Gastroesophageal sphincter (tissue), 4 donors: Measurements from ENCODE around the gene ABCF1. TPM values are rescaled to one million over a fixed set of nuclear protein-coding genes. Genes with fewer than 3 reads are reported as not detected.
A peak's percentile ranks its signal among the peaks of the same experiment; 100 is the strongest.

ENCODE experiments used
- ATAC-seq: fragments of 150-250 bp; one replicate; pipeline ENCODE4 v1.9.1; 2016; ENCODE audit warnings: mild to moderate bottlenecking, moderate library complexity
- H3K27ac ChIP-seq, 4 donors: fragments of 200-600 bp; sonication (generic) in 3 of 4; 1 replicate in 3 of 4; 2 replicates in 1 of 4; pipeline ENCODE4 v1.5.1; 2016 to 2019
- H3K27me3 ChIP-seq: fragments of 200-600 bp; sonication (generic); one replicate; pipeline ENCODE4 v1.5.1; 2019
- H3K36me3 ChIP-seq, 2 donors: fragments of 200-600 bp; sonication (generic); one replicate each; pipeline ENCODE4 v1.5.1; 2019; ENCODE audit warnings: control low read depth in 1 of 2
- H3K4me1 ChIP-seq, 3 donors: fragments of 200-600 bp; sonication (generic); 1 replicate in 2 of 3; 2 replicates in 1 of 3; pipeline ENCODE4 v1.5.1; 2016 to 2019; ENCODE audit warnings: control low read depth in 2 of 3
- H3K4me3 ChIP-seq, 2 donors: fragments of 200-600 bp; sonication (generic); one replicate each; pipeline ENCODE4 v1.5.1; 2019; ENCODE audit warnings: mild to moderate bottlenecking in 1 of 2, moderate library complexity in 1 of 2
- H3K9me3 ChIP-seq, 3 donors: fragments of 200-600 bp; sonication (generic); one replicate each; pipeline ENCODE4 v1.5.1; 2017 to 2019; ENCODE audit warnings: control low read depth in 2 of 3
- CTCF ChIP-seq, 4 experiments: fragments of 200-600 bp in 2 of 4; fragments of 450-650 bp in 2 of 4; sonication (generic) in 1 of 4; IDR thresholded peaks; one replicate each; pipeline ENCODE4 v1.5.1; 2017 to 2019; ENCODE audit warnings: antibody characterized with exemption in 4 of 4, mild to moderate bottlenecking in 2 of 4, moderate library complexity in 2 of 4
- EP300 ChIP-seq: sonication (generic); formaldehyde crosslinking; IDR thresholded peaks from one replicate; pipeline ENCODE4 v1.6.1; 2017; ENCODE audit warnings: antibody characterized with exemption, mild to moderate bottlenecking
- POLR2A ChIP-seq, 2 donors: fragments of 450-650 bp; IDR thresholded peaks; one replicate each; pipeline ENCODE4 v1.6.1; 2017; ENCODE audit warnings: antibody characterized with exemption in 2 of 2, mild to moderate bottlenecking in 2 of 2, moderate library complexity in 1 of 2
- POLR2AphosphoS5 ChIP-seq: sonication (generic); formaldehyde crosslinking; IDR thresholded peaks from one replicate; pipeline ENCODE4 v1.6.1; 2017; ENCODE audit warnings: antibody characterized with exemption
- WGBS, 2 donors: methylation state at CpG; one replicate each; pipeline ENCODE4 v1.1.5; 2018; ENCODE audit warnings: low coverage in 1 of 2; 5-methylcytosine and 5-hydroxymethylcytosine counted together
- total RNA-seq, 4 donors: library from RNA; depleted of rRNA; stranded (reverse); fragments of >200 nt; gene quantifications; one replicate each; pipeline ENCODE4 v1.1.0, GENCODE V29; 2016

Gene ABCF1
- total RNA-seq, 4 donors from 2014 or later, result 42.8 to 63.6 (median 47.4) TPM

DNA sequence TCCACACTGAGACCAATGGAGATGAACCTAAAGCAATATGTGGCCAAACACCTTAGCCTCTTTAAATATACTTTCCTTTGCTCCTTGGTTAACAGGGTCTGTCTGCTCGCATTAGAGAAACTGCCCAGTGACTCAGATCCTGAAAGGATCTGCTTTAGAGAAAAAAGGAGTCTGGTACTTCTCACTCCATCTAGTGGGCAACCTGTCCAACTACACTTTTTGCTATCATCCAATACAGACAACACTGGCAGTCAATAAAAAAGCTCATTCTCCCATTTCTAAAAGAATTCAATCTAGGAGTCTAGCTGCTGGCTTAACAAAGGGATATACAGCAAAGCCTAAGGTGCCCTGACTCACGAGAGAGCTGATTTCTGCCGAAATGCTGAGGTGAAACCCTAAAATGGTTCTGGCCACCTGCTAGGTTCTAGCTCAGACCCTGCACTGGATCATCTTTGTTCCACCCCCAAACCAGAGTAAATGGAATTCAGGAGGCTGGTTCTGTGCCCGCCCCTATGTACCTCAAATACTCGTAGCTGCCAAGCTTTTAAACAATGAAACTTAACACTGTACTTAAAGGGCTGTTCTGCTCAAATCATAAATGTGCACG, 26.5 kb upstream of the ABCF1 start:
- Histone ChIP-seq H3K27me3 (no peaks in the 10 kb centered on the region), H3K27ac (peak overlapping the region in 2 of 4 donors; percentile 3 to 14)

DNA sequence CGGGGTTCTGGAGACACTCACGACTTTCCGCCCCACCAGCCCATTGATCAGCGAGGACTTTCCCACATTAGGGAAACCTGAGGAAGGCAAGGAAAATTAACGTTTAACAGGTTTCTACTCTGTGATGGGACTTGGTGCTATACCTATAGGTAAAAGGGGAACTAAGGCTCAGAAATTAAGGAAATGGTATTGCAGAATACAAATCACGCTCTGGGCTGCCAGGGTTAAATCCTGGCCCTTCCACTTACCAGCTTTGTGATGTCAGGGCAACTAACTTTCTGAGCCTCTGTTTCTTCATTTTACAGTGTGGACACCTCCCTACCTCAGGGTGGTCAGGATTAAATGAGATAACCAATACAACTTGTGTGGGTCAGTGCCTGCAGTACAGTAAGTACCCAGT, 23.8 kb upstream of the ABCF1 start:
- TF ChIP-seq POLR2A (IDR thresholded peaks at IDR 0.05), result no peak
- Histone ChIP-seq H3K4me1 (peaks cover 0 to 9% (median 0%) of the 10 kb centered on the region in 3 donors), H3K9me3 (no peaks in the 10 kb centered on the region), H3K36me3 (peaks cover 0 to 75% of the 10 kb centered on the region in 2 donors), H3K27me3 (no peaks in the 10 kb centered on the region), H3K27ac (no peak overlapping the region), H3K4me3 (no peak overlapping the region)
- WGBS, 2 donors, result 82 to 84% methylated on average over 6 of the region's 6 CpGs
- no peak for ATAC-seq

More for the DNA sequence above, 26.5 kb upstream of the ABCF1 start:
- no peak overlapping the region for H3K4me3 ChIP-seq
- H3K9me3 ChIP-seq, result no peaks in the 10 kb centered on the region
- H3K4me1 ChIP-seq, result peaks cover 0 to 22% (median 0%) of the 10 kb centered on the region in 3 donors
- 37 to 48% methylated on average over 3 to 5 of the region's 6 CpGs for WGBS, 2 donors
- peak; percentile 52 for ATAC-seq
- peaks cover 0 to 48% of the 10 kb centered on the region in 2 donors for H3K36me3 ChIP-seq
- TF ChIP-seq CTCF (IDR thresholded peaks at IDR 0.05), result peak; percentile 68 to 83 (median 80)
- no peak for TF ChIP-seq POLR2AphosphoS5
- TF ChIP-seq EP300, result no peak
- no peak for TF ChIP-seq POLR2A (IDR thresholded peaks at IDR 0.05)

- H3K36me3 ChIP-seq, result peaks cover 0 to 84% of the 10 kb centered on the region in 2 donors
- H3K9me3 ChIP-seq, result no peaks in the 10 kb centered on the region
- WGBS, 2 donors, result 39% methylated on average over 2 of the region's 2 CpGs; no CpG with 5 or more reads in 1 of the 2 donors
Observed at GRCh38 chr6:30548375-30548774, 22.9 kb upstream of the ABCF1 start.

GRCh38 chr6:30554404-30554803, 16.8 kb upstream of the ABCF1 start:
- Histone ChIP-seq H3K36me3 (peaks cover 0 to 53% of the 10 kb centered on the region in 2 donors), H3K4me3 (peak overlapping the region in 1 of 2 donors; percentile 96)
- no peak for ATAC-seq

More at GRCh38 chr6:30548375-30548774, 22.9 kb upstream of the ABCF1 start:
- no peak overlapping the region for H3K27ac ChIP-seq
- H3K27me3 ChIP-seq, result no peaks in the 10 kb centered on the region
- no peak overlapping the region for H3K4me3 ChIP-seq
- no peak for ATAC-seq
- TF ChIP-seq POLR2AphosphoS5, result no peak
- no peak for TF ChIP-seq CTCF (IDR thresholded peaks at IDR 0.05)
- no peak for TF ChIP-seq EP300
- no peak for TF ChIP-seq POLR2A (IDR thresholded peaks at IDR 0.05)
- peaks cover 0 to 8% (median 0%) of the 10 kb centered on the region in 3 donors for H3K4me1 ChIP-seq

More at GRCh38 chr6:30554404-30554803, 16.8 kb upstream of the ABCF1 start:
- Histone ChIP-seq H3K4me1 (peaks cover 0 to 40% (median 18%) of the 10 kb centered on the region in 3 donors), H3K27ac (peak overlapping the region in 3 of 4 donors; percentile 98 to 100 (median 99)), H3K9me3 (no peaks in the 10 kb centered on the region), H3K27me3 (no peaks in the 10 kb centered on the region)
- 87 to 100% methylated on average over 1 to 4 of the region's 4 CpGs for WGBS, 2 donors
- TF ChIP-seq EP300, result no peak
- TF ChIP-seq POLR2A (IDR thresholded peaks at IDR 0.05), result no peak
- no peak for TF ChIP-seq POLR2AphosphoS5
- TF ChIP-seq CTCF (IDR thresholded peaks at IDR 0.05), result no peak
